Glutamatergic neuron (in vitro differentiated cells): ENCODE data around the gene WWOX. TPM values are rescaled to one million over a fixed set of nuclear protein-coding genes. Genes with fewer than 3 reads are reported as not detected.

Experiments
- DNase-seq: peaks from one replicate; pipeline ENCODE4 v3.0.0; 2022
- H3K27ac Mint-ChIP-seq: one replicate; pipeline ENCODE4 v1.8.0; 2020; ENCODE audit warnings: mild to moderate bottlenecking, mixed read lengths, inconsistent platforms; ENCODE audit not compliant: unreplicated experiment
- H3K27me3 Mint-ChIP-seq: one replicate; pipeline ENCODE4 v1.8.0; 2020; ENCODE audit warnings: mild to moderate bottlenecking, moderate library complexity, mixed read lengths, inconsistent platforms; ENCODE audit not compliant: unreplicated experiment
- H3K36me3 Mint-ChIP-seq: one replicate; pipeline ENCODE4 v1.8.0; 2020; ENCODE audit warnings: mild to moderate bottlenecking, mixed read lengths, inconsistent platforms; ENCODE audit not compliant: unreplicated experiment
- H3K4me1 Mint-ChIP-seq: one replicate; pipeline ENCODE4 v1.8.0; 2020; ENCODE audit warnings: mild to moderate bottlenecking, low read depth, mixed read lengths, inconsistent platforms; ENCODE audit not compliant: unreplicated experiment
- H3K4me3 Mint-ChIP-seq: one replicate; pipeline ENCODE4 v1.8.0; 2020; ENCODE audit warnings: mild to moderate bottlenecking, mixed read lengths, inconsistent platforms; ENCODE audit not compliant: unreplicated experiment
- H3K9me3 Mint-ChIP-seq: one replicate; pipeline ENCODE4 v1.8.0; 2020; ENCODE audit warnings: mild to moderate bottlenecking, moderate library complexity, mixed read lengths, inconsistent platforms; ENCODE audit not compliant: unreplicated experiment
- CTCF ChIP-seq: fragments of 200-600 bp; sonication (generic); IDR thresholded peaks from one replicate; pipeline ENCODE4 v1.5.0; 2021; ENCODE audit not compliant: partially characterized antibody, unreplicated experiment
- total RNA-seq: library from RNA; stranded (reverse); fragmentation: NEBNext Ultra II Directional; extraction: Animal tissue kit (Norgen Biotek cat#: 25700); gene quantifications from one replicate; pipeline ENCODE4 v1.2.1, GENCODE V29; 2021; ENCODE audit not compliant: unreplicated experiment

The WWOX gene
- total RNA-seq, 1 donor from 2014 or later = 10.3 TPM

- no peak overlapping the region for H3K4me3 Mint-ChIP-seq
- no peak for TF ChIP-seq CTCF
- no peaks in the 10 kb centered on the region for H3K4me1 Mint-ChIP-seq
- peaks cover 4% of the 10 kb centered on the region for H3K36me3 Mint-ChIP-seq
- no peak for DNase-seq
- H3K27ac Mint-ChIP-seq = no peak overlapping the region
- H3K9me3 Mint-ChIP-seq = no peaks in the 10 kb centered on the region
- H3K27me3 Mint-ChIP-seq = no peaks in the 10 kb centered on the region
Observed at GRCh38 chr16:78838276-78838675, 738.8 kb downstream of the WWOX start.

GRCh38 chr16:78842950-78843349, 743.5 kb downstream of the WWOX start:
- no peak overlapping the region for H3K27ac Mint-ChIP-seq
- TF ChIP-seq CTCF = no peak
- H3K36me3 Mint-ChIP-seq = peaks cover 4% of the 10 kb centered on the region
- no peaks in the 10 kb centered on the region for H3K9me3 Mint-ChIP-seq
- no peak overlapping the region for H3K4me3 Mint-ChIP-seq
- H3K27me3 Mint-ChIP-seq = no peaks in the 10 kb centered on the region
- H3K4me1 Mint-ChIP-seq = no peaks in the 10 kb centered on the region
- DNase-seq = no peak

- Mint-ChIP-seq H3K4me1 (no peaks in the 10 kb centered on the region), H3K27ac (no peak overlapping the region), H3K9me3 (no peaks in the 10 kb centered on the region), H3K27me3 (no peaks in the 10 kb centered on the region), H3K4me3 (no peak overlapping the region), H3K36me3 (peaks cover 4% of the 10 kb centered on the region)
- TF ChIP-seq CTCF = no peak
- no peak for DNase-seq
Observed at GRCh38 chr16:78843978-78844377, 744.5 kb downstream of the WWOX start.

- no peak overlapping the region for H3K27ac Mint-ChIP-seq
- DNase-seq = no peak
Observed at GRCh38 chr16:78844682-78845081, 745.2 kb downstream of the WWOX start.

GRCh38 chr16:78851266-78851665, 751.8 kb downstream of the WWOX start:
- H3K27me3 Mint-ChIP-seq = no peaks in the 10 kb centered on the region

More at GRCh38 chr16:78844682-78845081, 745.2 kb downstream of the WWOX start:
- no peaks in the 10 kb centered on the region for H3K27me3 Mint-ChIP-seq
- H3K4me3 Mint-ChIP-seq = no peak overlapping the region
- no peaks in the 10 kb centered on the region for H3K9me3 Mint-ChIP-seq
- peaks cover 4% of the 10 kb centered on the region for H3K36me3 Mint-ChIP-seq
- no peak for TF ChIP-seq CTCF
- no peaks in the 10 kb centered on the region for H3K4me1 Mint-ChIP-seq

More at GRCh38 chr16:78851266-78851665, 751.8 kb downstream of the WWOX start:
- Mint-ChIP-seq H3K9me3 (no peaks in the 10 kb centered on the region), H3K36me3 (no peaks in the 10 kb centered on the region), H3K27ac (no peak overlapping the region), H3K4me1 (no peaks in the 10 kb centered on the region), H3K4me3 (no peak overlapping the region)
- no peak for DNase-seq
- no peak for TF ChIP-seq CTCF
